Keratinocyte (primary cell): ENCODE data around the gene RBM4B. TPM values are rescaled to one million over a fixed set of nuclear protein-coding genes. Genes with fewer than 3 reads are reported as not detected.

ENCODE experiments used
- DNase-seq: peaks from one replicate; pipeline ENCODE4 v3.0.0-alpha.2; 2011; ENCODE audit warnings: low read depth, missing footprints, low spot score
- FAIRE-seq: peaks from 2 replicates; lab custom pipeline; 2011; peaks lifted over from hg19 to GRCh38; lab: Jason Lieb, UNC
- H2AFZ ChIP-seq: 2 replicates; pipeline ENCODE4 v1.6.0; 2012; ENCODE audit warnings: low read length, control low read depth, inconsistent platforms; ENCODE audit not compliant: control insufficient read depth
- H3K27ac ChIP-seq: 2 replicates; pipeline ENCODE4 v1.5.1; 2011; ENCODE audit warnings: low read length; ENCODE audit not compliant: control insufficient read depth, insufficient read depth
- H3K27me3 ChIP-seq: 3 replicates; pipeline ENCODE4 v1.6.0; 2011; ENCODE audit warnings: low read length; ENCODE audit not compliant: control insufficient read depth, insufficient read depth; ENCODE audit errors: extremely low read depth
- H3K36me3 ChIP-seq, 2 experiments: 2 replicates in 1 of 2; 3 replicates in 1 of 2; pipeline ENCODE4 v1.5.1; 2011; ENCODE audit warnings: low read length in 2 of 2, mild to moderate bottlenecking in 1 of 2; ENCODE audit not compliant: control insufficient read depth in 2 of 2, insufficient read depth in 2 of 2; ENCODE audit errors: extremely low read depth in 1 of 2
- H3K4me1 ChIP-seq: 3 replicates; pipeline ENCODE4 v1.5.1; 2011; ENCODE audit warnings: low read length; ENCODE audit not compliant: control insufficient read depth, insufficient read depth; ENCODE audit errors: extremely low read depth
- H3K4me2 ChIP-seq: 3 replicates; pipeline ENCODE4 v1.6.0; 2011; ENCODE audit warnings: low read depth, low read length; ENCODE audit not compliant: control insufficient read depth, insufficient read depth; ENCODE audit errors: extremely low read depth
- H3K4me3 ChIP-seq, 3 experiments: fragments of 200-600 bp in 1 of 3; sonication (generic) in 1 of 3; 2 replicates in 2 of 3; 3 replicates in 1 of 3; pipeline ENCODE4 v1.5.1; 2011 to 2016; ENCODE audit warnings: low read length in 3 of 3, mild to moderate bottlenecking in 3 of 3, control low read depth in 2 of 3, inconsistent platforms in 1 of 3, low read depth in 1 of 3, mixed read lengths in 1 of 3, mixed run types in 1 of 3, moderate library complexity in 1 of 3; ENCODE audit not compliant: control insufficient read depth in 2 of 3, insufficient read depth in 2 of 3; ENCODE audit errors: extremely low read depth in 1 of 3
- H3K79me2 ChIP-seq: 2 replicates; pipeline ENCODE4 v1.6.0; 2012; ENCODE audit warnings: low read length; ENCODE audit not compliant: control insufficient read depth, insufficient read depth
- H3K9ac ChIP-seq: 3 replicates; pipeline ENCODE4 v1.6.0; 2011; ENCODE audit warnings: low read length; ENCODE audit not compliant: control insufficient read depth, insufficient read depth; ENCODE audit errors: extremely low read depth
- H3K9me1 ChIP-seq: 3 replicates; pipeline ENCODE4 v1.6.0; 2011; ENCODE audit warnings: low read length; ENCODE audit not compliant: control insufficient read depth, insufficient read depth; ENCODE audit errors: extremely low read depth
- H3K9me3 ChIP-seq: 2 replicates; pipeline ENCODE4 v1.5.1; 2012; ENCODE audit warnings: low read depth, low read length; ENCODE audit not compliant: control insufficient read depth
- H4K20me1 ChIP-seq: 3 replicates; pipeline ENCODE4 v1.6.0; 2011; ENCODE audit warnings: low read length; ENCODE audit not compliant: control insufficient read depth, insufficient read depth; ENCODE audit errors: extremely low read depth
- EZH2 ChIP-seq: IDR thresholded peaks from one replicate; pipeline ENCODE4 v1.6.1; 2012; ENCODE audit warnings: inconsistent platforms, mild to moderate bottlenecking, low read length, moderate library complexity
- dilution Hi-C: fragments of 300-500 bp; cut with MboI; formaldehyde crosslinking; loops from one replicate; pipeline ENCODE4 v1.7.0; 2020; ENCODE audit warnings: low sequenced_read_pairs; ENCODE audit not compliant: extremely low pct_ligation_motif_present
- polyA plus RNA-seq, 5 experiments: library from polyadenylated mRNA; depleted of rRNA in 3 of 5; stranded (reverse) in 3 of 5; stranded (forward) in 1 of 5; unstranded in 1 of 5; fragments of >200 nt; gene quantifications; 1 replicate in 1 of 5; 2 replicates in 3 of 5; 3 replicates in 1 of 5; pipeline versions ENCODE4 v1.2.1 to v1.2.3, GENCODE V29; 2011 to 2012; ENCODE audit warnings: missing spikeins in 2 of 5, low read depth in 1 of 5, low replicate concordance in 1 of 5
- TF ChIP-seq, protein P1 (sequence below), 3 experiments: IDR thresholded peaks in 1 of 3; conservative IDR thresholded peaks in 1 of 3; optimal IDR thresholded peaks in 1 of 3; 2 replicates in 2 of 3; 3 replicates in 1 of 3; pipeline versions ENCODE3 to v1.5.1; 2011; ENCODE audit warnings: low read length in 3 of 3, mild to moderate bottlenecking in 3 of 3, moderate library complexity in 2 of 3, control low read depth in 1 of 3, inconsistent platforms in 1 of 3; ENCODE audit not compliant: insufficient read depth in 2 of 3; ENCODE audit errors: extremely low read depth in 1 of 3

RBM4B gene
- polyA plus RNA-seq, 1 donor (not counting 4 experiments of a cell fraction or from before 2014, with no cell fraction given), result 20.9 TPM

DNA sequence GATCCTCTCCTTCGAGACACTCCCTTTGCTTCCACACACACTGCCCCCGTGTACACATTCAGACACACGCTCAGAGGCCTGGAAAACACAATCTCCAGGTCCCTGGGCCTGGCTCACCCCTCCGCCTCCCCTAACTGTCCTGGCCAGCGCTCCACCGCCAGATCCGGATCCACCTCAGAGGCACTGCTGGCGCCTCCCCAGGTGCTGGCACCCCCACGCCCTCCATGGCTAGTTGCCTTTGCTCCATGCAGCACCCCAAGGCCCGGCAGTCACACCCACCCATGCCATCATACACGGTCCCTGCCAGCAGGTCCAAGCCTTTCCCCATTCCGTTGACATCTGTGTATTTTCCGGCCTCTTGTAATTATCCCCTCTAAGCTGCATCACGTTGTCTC, 40.2 kb upstream of the RBM4B start:
- H3K36me3 ChIP-seq, result peaks cover 9 to 16% of the 10 kb centered on the region in 2 experiments
- DNase-seq (no peak), FAIRE-seq (peak; percentile 46)
- no peaks in the 10 kb centered on the region for H3K27me3 ChIP-seq
- H4K20me1 ChIP-seq, result no peaks in the 10 kb centered on the region
- peaks cover 3% of the 10 kb centered on the region for H3K9me1 ChIP-seq
- dilution Hi-C loops, result no loop called here
- TF ChIP-seq EZH2, result no peak
- TF ChIP-seq, protein P1, sequence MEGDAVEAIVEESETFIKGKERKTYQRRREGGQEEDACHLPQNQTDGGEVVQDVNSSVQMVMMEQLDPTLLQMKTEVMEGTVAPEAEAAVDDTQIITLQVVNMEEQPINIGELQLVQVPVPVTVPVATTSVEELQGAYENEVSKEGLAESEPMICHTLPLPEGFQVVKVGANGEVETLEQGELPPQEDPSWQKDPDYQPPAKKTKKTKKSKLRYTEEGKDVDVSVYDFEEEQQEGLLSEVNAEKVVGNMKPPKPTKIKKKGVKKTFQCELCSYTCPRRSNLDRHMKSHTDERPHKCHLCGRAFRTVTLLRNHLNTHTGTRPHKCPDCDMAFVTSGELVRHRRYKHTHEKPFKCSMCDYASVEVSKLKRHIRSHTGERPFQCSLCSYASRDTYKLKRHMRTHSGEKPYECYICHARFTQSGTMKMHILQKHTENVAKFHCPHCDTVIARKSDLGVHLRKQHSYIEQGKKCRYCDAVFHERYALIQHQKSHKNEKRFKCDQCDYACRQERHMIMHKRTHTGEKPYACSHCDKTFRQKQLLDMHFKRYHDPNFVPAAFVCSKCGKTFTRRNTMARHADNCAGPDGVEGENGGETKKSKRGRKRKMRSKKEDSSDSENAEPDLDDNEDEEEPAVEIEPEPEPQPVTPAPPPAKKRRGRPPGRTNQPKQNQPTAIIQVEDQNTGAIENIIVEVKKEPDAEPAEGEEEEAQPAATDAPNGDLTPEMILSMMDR (optimal IDR thresholded peaks at IDR 0.05 in 1 of 3, IDR thresholded peaks at IDR 0.05 in 1 of 3, conservative IDR thresholded peaks at IDR 0.05 in 1 of 3; ENCODE audit: extremely low read depth in 1 of 3, insufficient read depth in 2 of 3, low read length in 3 of 3), result no peak
- no peak overlapping the region for H3K27ac ChIP-seq
- H3K4me2 ChIP-seq, result peak overlapping the region; percentile 74
- no peaks in the 10 kb centered on the region for H3K9me3 ChIP-seq
- H3K4me3 ChIP-seq, result peak overlapping the region; percentile 37 to 46 (median 43)
- H2AFZ ChIP-seq, result peak overlapping the region; percentile 67
- no peaks in the 10 kb centered on the region for H3K79me2 ChIP-seq
- H3K4me1 ChIP-seq, result peaks cover 37% of the 10 kb centered on the region
- peak overlapping the region; percentile 55 for H3K9ac ChIP-seq

DNA sequence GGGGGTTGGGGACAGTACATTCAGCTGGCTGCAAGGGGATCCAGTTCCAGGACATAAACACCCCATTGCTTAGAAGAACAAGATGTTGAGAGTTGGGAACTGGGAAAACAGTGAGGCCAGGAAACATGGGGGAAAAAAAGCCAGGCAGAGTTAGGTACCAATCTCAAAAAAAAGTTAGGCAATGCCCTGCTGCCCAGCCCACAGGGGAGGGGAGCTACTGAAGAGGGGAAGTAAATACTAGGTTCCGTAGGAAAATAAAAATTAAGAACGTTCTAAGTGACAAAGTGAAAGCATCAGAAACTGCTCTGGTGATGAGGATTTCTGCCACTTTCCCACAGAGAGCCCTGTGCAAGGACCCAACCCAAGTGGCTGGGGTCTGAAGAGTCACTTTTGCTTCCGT, 39.3 kb upstream of the RBM4B start:
- peaks cover 37% of the 10 kb centered on the region for H3K4me1 ChIP-seq
- FAIRE-seq (no peak), DNase-seq (no peak)
- H3K27ac ChIP-seq, result no peak overlapping the region
- H3K9me3 ChIP-seq, result no peaks in the 10 kb centered on the region
- H3K9me1 ChIP-seq, result peaks cover 3% of the 10 kb centered on the region
- H4K20me1 ChIP-seq, result no peaks in the 10 kb centered on the region
- H2AFZ ChIP-seq, result peak overlapping the region; percentile 67
- peaks cover 9 to 17% of the 10 kb centered on the region in 2 experiments for H3K36me3 ChIP-seq
- peak overlapping the region in 1 of 3 experiments; percentile 37 for H3K4me3 ChIP-seq
- no peaks in the 10 kb centered on the region for H3K79me2 ChIP-seq
- no peak for TF ChIP-seq EZH2
- TF ChIP-seq, protein P1 (optimal IDR thresholded peaks at IDR 0.05 in 1 of 3, IDR thresholded peaks at IDR 0.05 in 1 of 3, conservative IDR thresholded peaks at IDR 0.05 in 1 of 3; ENCODE audit: extremely low read depth in 1 of 3, insufficient read depth in 2 of 3, low read length in 3 of 3), result no peak
- no peak overlapping the region for H3K9ac ChIP-seq
- dilution Hi-C loops, result no loop called here
- H3K27me3 ChIP-seq, result no peaks in the 10 kb centered on the region
- H3K4me2 ChIP-seq, result peak overlapping the region; percentile 74
